GM12873 (cell line): Measurements from ENCODE around the gene GHRL.

Experiments
- CTCF ChIP-seq: IDR thresholded peaks from 2 replicates; pipeline ENCODE4 v1.5.1; 2012; ENCODE audit warnings: low read depth, mild to moderate bottlenecking, moderate library complexity, low read length, control low read depth; ENCODE audit not compliant: insufficient read depth; ENCODE audit errors: missing control alignments

GHRL gene

GRCh38 chr3:10280571-10280970 is 12.2 kb downstream of the GHRL start:
- TF ChIP-seq CTCF, result no peak

GRCh38 chr3:10280177-10280529 is 12.6 kb downstream of the GHRL start:
- TF ChIP-seq CTCF, result no peak

GRCh38 chr3:10279384-10280176 is 13.2 kb downstream of the GHRL start:
- TF ChIP-seq CTCF, result no peak

GRCh38 chr3:10278501-10278900 is 14.2 kb downstream of the GHRL start:
- TF ChIP-seq CTCF, result no peak

- no peak for TF ChIP-seq CTCF
Measured at GRCh38 chr3:10277115-10277625, 15.6 kb downstream of the GHRL start.

GRCh38 chr3:10274601-10275000 is 18.1 kb downstream of the GHRL start:
- TF ChIP-seq CTCF, result no peak

- no peak for TF ChIP-seq CTCF
Measured at GRCh38 chr3:10273702-10274305, 18.9 kb downstream of the GHRL start.
